B cell (primary cell): Measurements from ENCODE around the gene TSPAN8. TPM values are rescaled to one million over a fixed set of nuclear protein-coding genes. Genes with fewer than 3 reads are reported as not detected.

Source experiments
- ATAC-seq: fragments of 200-7000 bp; cut with Tn5 transposase; one replicate; pipeline ENCODE4 v1.10.0; 2021; ENCODE audit warnings: low read depth, mild to moderate bottlenecking, moderate number of reproducible peaks, moderate library complexity
- CTCF ChIA-PET: fragments of 350-600 bp; sonication (Branson Sonifier 250); formaldehyde crosslinking; loops from one replicate; lab custom pipeline; 2021; ENCODE audit warnings: antibody characterized with exemption, inconsistent platforms; lab: Charles Lee
- POLR2A ChIA-PET: fragments of 350-600 bp; sonication (Branson Sonifier 250); formaldehyde crosslinking; loops from one replicate; lab custom pipeline; 2021; ENCODE audit warnings: antibody characterized with exemption; lab: Charles Lee
- DNase-seq: peaks from one replicate; pipeline ENCODE4 v3.0.0; 2013
- H2AFZ ChIP-seq: 2 replicates; pipeline ENCODE4 v1.6.1; 2012; ENCODE audit warnings: mild to moderate bottlenecking, low read depth, low read length; ENCODE audit not compliant: insufficient read depth, poor library complexity, severe bottlenecking
- H3K27ac ChIP-seq, 2 donors: 1 replicate in 1 of 2; 2 replicates in 1 of 2; pipeline ENCODE4 v1.5.1; 2012 to 2013; ENCODE audit warnings: low read length in 2 of 2, mild to moderate bottlenecking in 2 of 2, moderate library complexity in 1 of 2
- H3K27me3 ChIP-seq, 4 experiments: fragments of 200-600 bp in 1 of 4; sonication (generic) in 1 of 4; replicated peaks in 1 of 4; 1 replicate in 2 of 4; 2 replicates in 2 of 4; pipeline versions ENCODE4 v1.6.1 to v1.7.0; 2013 to 2016; ENCODE audit warnings: low read length in 3 of 4, mild to moderate bottlenecking in 2 of 4, mixed read lengths in 1 of 4, moderate library complexity in 1 of 4; ENCODE audit not compliant: insufficient read depth in 4 of 4, control insufficient read depth in 3 of 4; ENCODE audit errors: control extremely low read depth in 1 of 4
- H3K36me3 ChIP-seq, 2 experiments: replicated peaks in 1 of 2; 1 replicate in 1 of 2; 2 replicates in 1 of 2; pipeline versions ENCODE4 v1.6.1 to v1.7.1; 2013; ENCODE audit warnings: low read length in 1 of 2; ENCODE audit not compliant: insufficient read depth in 2 of 2, control insufficient read depth in 1 of 2; ENCODE audit errors: control extremely low read depth in 1 of 2, extremely low read depth in 1 of 2
- H3K4me1 ChIP-seq, 2 donors: fragments of 200-600 bp in 1 of 2; sonication (generic) in 1 of 2; 1 replicate in 1 of 2; 2 replicates in 1 of 2; pipeline versions ENCODE4 v1.5.1 to v1.6.1; 2013 to 2017; ENCODE audit warnings: low read length in 2 of 2; ENCODE audit not compliant: control insufficient read depth in 2 of 2, insufficient read depth in 2 of 2
- H3K4me2 ChIP-seq: replicated peaks from 2 replicates; pipeline ENCODE3; 2012; ENCODE audit warnings: mild to moderate bottlenecking, low read depth, low read length; ENCODE audit not compliant: poor library complexity, severe bottlenecking
- H3K4me3 ChIP-seq, 5 experiments: fragments of 200-600 bp in 1 of 5; sonication (generic) in 1 of 5; 1 replicate in 3 of 5; 2 replicates in 2 of 5; pipeline versions ENCODE4 v1.5.1 to v1.7.0; 2011 to 2016; ENCODE audit warnings: low read length in 4 of 5, mild to moderate bottlenecking in 4 of 5, low read depth in 2 of 5, control low read depth in 1 of 5, moderate library complexity in 1 of 5; ENCODE audit not compliant: insufficient read depth in 1 of 5; ENCODE audit errors: control extremely low read depth in 1 of 5, extremely low read depth in 1 of 5
- H3K79me2 ChIP-seq: fragments of 200-600 bp; sonication (generic); one replicate; pipeline ENCODE4 v1.6.0; 2016; ENCODE audit warnings: low read length; ENCODE audit not compliant: control insufficient read depth, insufficient read depth
- H3K9ac ChIP-seq: fragments of 200-600 bp; sonication (generic); 2 replicates; pipeline ENCODE4 v1.6.1; 2017; ENCODE audit warnings: mild to moderate bottlenecking, low read length, moderate library complexity
- H3K9me3 ChIP-seq, 3 donors: one replicate each; pipeline versions ENCODE4 v1.6.1 to v1.7.1; 2013; ENCODE audit warnings: low read length in 2 of 3; ENCODE audit not compliant: control insufficient read depth in 2 of 3, insufficient read depth in 1 of 3; ENCODE audit errors: control extremely low read depth in 1 of 3
- H4K20me1 ChIP-seq: 2 replicates; pipeline ENCODE4 v1.6.0; 2012; ENCODE audit warnings: mild to moderate bottlenecking, low read length; ENCODE audit not compliant: insufficient read depth, control insufficient read depth, poor library complexity, severe bottlenecking
- H3K27ac Mint-ChIP-seq: one replicate; pipeline ENCODE4 v1.8.0; 2021; ENCODE audit warnings: mixed read lengths
- H3K27me3 Mint-ChIP-seq: one replicate; pipeline ENCODE4 v1.8.0; 2021; ENCODE audit warnings: mixed read lengths
- H3K4me1 Mint-ChIP-seq: one replicate; pipeline ENCODE4 v1.8.0; 2021; ENCODE audit warnings: mixed read lengths
- H3K4me3 Mint-ChIP-seq: one replicate; pipeline ENCODE4 v1.8.0; 2021; ENCODE audit warnings: mixed read lengths
- H3K9me3 Mint-ChIP-seq: one replicate; pipeline ENCODE4 v1.8.0; 2022; ENCODE audit warnings: mixed read lengths; ENCODE audit not compliant: insufficient read depth
- CTCF ChIP-seq: fragments of 200-600 bp; IDR thresholded peaks from one replicate; pipeline ENCODE4 v1.8.0; 2022; ENCODE audit warnings: antibody characterized with exemption, mild to moderate bottlenecking
- EZH2 ChIP-seq: IDR thresholded peaks from 2 replicates; pipeline ENCODE4 v1.6.1; 2012; ENCODE audit warnings: borderline replicate concordance, low read depth, mild to moderate bottlenecking, moderate library complexity, low read length; ENCODE audit not compliant: insufficient read depth, poor library complexity, severe bottlenecking
- WGBS: methylation state at CpG from one replicate; pipeline ENCODE4 v1.1.5; 2013; ENCODE audit warnings: missing lambda C conversion rate; ENCODE audit not compliant: insufficient coverage; 5-methylcytosine and 5-hydroxymethylcytosine counted together
- intact Hi-C: fragments of 100-400 bp; cut with micrococcal nuclease; formaldehyde crosslinking; loops from one replicate; pipeline ENCODE4 v1.10.0; 2022
- polyA plus RNA-seq: library from polyadenylated mRNA; depleted of rRNA; stranded (reverse); fragments of >200 nt; gene quantifications from 2 replicates; pipeline ENCODE4 v1.2.3, GENCODE V29; 2012
- total RNA-seq, 2 donors: library from RNA; stranded (reverse); fragments of 120-200 nt in 1 of 2; gene quantifications; 1 replicate in 1 of 2; 2 replicates in 1 of 2; pipeline versions ENCODE4 v1.2.3 to v1.2.4, GENCODE V29; 2013 to 2022

The TSPAN8 gene
- total and polyA plus RNA-seq, 2 donors (not counting 1 experiment from before 2014, with no cell fraction given), result not detected

- ATAC-seq, result no peak
- Histone ChIP-seq H3K36me3 (no peaks in the 10 kb centered on the region), H3K4me3 (no peak overlapping the region), H3K27me3 (no peaks in the 10 kb centered on the region), H3K9ac (no peak overlapping the region), H3K9me3 (peaks cover 0 to 8% (median 0%) of the 10 kb centered on the region in 3 donors), H3K4me2 (no peak overlapping the region), H4K20me1 (no peaks in the 10 kb centered on the region), H3K4me1 (no peaks in the 10 kb centered on the region), H3K79me2 (no peaks in the 10 kb centered on the region), H2AFZ (no peak overlapping the region), H3K27ac (no peak overlapping the region)
- TF ChIP-seq EZH2 (no peak), CTCF (no peak)
- Mint-ChIP-seq H3K4me1 (no peaks in the 10 kb centered on the region), H3K27ac (no peak overlapping the region), H3K9me3 (peaks cover 2% of the 10 kb centered on the region), H3K4me3 (no peak overlapping the region), H3K27me3 (no peaks in the 10 kb centered on the region)
- ChIA-PET CTCF (no interaction called here), POLR2A (no interaction called here)
- DNase-seq, result no peak
- WGBS, result 94% methylated on average over 4 of the region's 8 CpGs
- intact Hi-C loops, result no loop called here
Observed at GRCh38 chr12:71162832-71163763, 5.3 kb upstream of the TSPAN8 start.

- no peaks in the 10 kb centered on the region for H3K79me2 ChIP-seq
- H3K36me3 ChIP-seq, result no peaks in the 10 kb centered on the region
- ChIA-PET POLR2A (no interaction called here), CTCF (no interaction called here)
- DNase-seq (no peak), ATAC-seq (no peak)
- no peak overlapping the region for H2AFZ ChIP-seq
- H4K20me1 ChIP-seq, result no peaks in the 10 kb centered on the region
- Mint-ChIP-seq H3K9me3 (no peaks in the 10 kb centered on the region), H3K27ac (no peak overlapping the region), H3K27me3 (no peaks in the 10 kb centered on the region), H3K4me1 (no peaks in the 10 kb centered on the region), H3K4me3 (no peak overlapping the region)
- H3K4me2 ChIP-seq, result no peak overlapping the region
- H3K4me3 ChIP-seq, result no peak overlapping the region
- no peaks in the 10 kb centered on the region for H3K27me3 ChIP-seq
- no peak overlapping the region for H3K9ac ChIP-seq
- peaks cover 0 to 8% (median 0%) of the 10 kb centered on the region in 3 donors for H3K9me3 ChIP-seq
- intact Hi-C loops, result no loop called here
- no CpG with 5 or more reads among the region's 1 CpG for WGBS
- H3K27ac ChIP-seq, result no peak overlapping the region
- TF ChIP-seq EZH2 (no peak), CTCF (no peak)
- no peaks in the 10 kb centered on the region for H3K4me1 ChIP-seq
Observed at GRCh38 chr12:71161591-71161990, 3.8 kb upstream of the TSPAN8 start.
